ENCODE results near the gene PLEKHH1.

Gene PLEKHH1

DNA sequence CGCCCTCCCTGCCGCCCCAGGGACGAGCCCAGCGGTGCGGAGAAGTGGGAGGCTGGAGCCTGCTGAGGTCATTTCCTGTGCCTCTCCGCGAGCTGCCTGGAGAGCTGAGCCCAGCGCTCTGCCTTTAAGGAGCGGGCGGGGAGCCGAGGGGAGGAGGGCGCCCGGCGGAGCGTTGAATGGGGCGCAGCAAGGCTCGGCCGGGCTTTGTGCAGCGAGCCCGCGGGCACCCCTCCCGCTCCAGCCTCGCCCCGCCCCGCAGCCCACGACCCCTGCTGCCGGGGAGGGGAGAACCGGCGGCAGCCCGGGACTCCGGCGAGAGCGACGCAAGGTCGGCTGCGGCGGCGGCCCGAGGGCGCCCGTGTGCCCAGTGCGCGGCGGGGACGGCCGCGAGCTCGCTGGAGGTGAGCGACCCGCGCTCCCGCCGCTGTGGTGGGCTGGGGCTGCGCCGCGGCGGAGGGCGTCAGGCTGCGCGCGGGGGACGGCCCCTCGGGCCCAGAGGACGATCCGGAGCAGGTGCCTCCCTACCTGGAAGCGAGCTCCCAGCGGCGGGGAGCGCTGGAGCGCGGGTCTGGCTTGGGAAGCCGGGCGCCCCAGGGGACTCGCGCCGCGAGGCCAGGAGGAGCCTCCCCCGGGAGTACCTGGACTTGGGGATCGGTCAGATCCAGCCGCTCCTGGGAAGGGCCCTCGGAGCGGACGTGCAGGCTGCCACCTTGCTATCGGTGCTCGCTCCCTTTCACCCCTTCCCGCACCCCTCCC is at the start of gene PLEKHH1:
PLEKHH1 (plus strand) TSS at position 293 of the 756 bp plus-strand sequence. CDS start 8,578 bp downstream, outside the sequence.
- DNase-seq: peak; percentile 12

- no peak for DNase-seq
Measured at GRCh38 chr14:67483579-67484285, 49.4 kb upstream of the PLEKHH1 start.

DNA sequence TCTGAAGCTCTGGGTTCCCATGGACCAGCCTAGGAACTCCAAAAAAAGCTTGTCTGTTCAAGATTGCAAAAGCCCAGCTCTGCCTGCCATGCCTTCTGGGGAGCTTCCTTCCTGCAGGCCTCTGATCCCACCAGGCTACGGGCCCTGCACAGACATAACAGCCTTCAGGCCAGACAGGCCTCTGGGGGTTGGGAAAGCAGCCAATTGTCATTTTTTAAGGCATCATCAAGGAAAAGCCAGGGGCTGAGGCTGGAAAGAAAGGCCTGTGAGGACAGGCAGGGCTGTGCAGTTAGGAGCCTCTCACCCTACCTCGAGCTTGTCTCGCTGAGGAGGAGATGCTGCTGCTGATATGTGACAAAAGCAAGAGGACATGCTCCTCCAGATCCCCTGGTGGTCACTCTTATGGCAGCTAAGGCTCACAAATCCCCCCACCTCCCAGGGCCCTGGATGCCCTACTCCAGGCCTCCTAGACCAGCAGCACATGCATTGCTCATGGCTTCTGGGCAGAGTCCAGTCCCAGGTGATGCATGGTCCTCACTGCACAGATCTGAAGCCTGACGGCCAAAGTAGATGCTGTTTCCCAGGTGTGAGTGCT is 47.5 kb upstream of the PLEKHH1 start:
- no peak for DNase-seq

- DNase-seq: no peak
Measured at GRCh38 chr14:67486890-67487289, 46.2 kb upstream of the PLEKHH1 start.

DNA sequence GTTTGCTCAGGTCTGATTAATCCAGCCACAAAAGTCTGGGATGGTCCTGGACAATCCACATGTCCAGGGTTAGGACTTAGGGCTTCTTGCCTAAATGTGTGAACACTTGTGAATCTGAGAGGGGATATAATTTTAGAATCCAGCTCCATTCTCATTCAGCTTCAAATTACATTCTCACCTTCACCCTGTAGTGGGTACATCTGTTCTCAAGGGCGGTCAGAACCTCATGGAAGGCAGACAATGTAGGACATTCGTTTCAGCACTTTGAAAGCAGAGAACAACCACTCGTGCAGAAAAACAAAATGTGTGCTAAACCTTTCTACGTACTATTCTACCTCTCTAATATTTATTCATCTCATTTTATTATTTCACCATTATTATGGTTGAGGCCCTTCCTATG is 45.8 kb upstream of the PLEKHH1 start:
- no peak for DNase-seq

DNA sequence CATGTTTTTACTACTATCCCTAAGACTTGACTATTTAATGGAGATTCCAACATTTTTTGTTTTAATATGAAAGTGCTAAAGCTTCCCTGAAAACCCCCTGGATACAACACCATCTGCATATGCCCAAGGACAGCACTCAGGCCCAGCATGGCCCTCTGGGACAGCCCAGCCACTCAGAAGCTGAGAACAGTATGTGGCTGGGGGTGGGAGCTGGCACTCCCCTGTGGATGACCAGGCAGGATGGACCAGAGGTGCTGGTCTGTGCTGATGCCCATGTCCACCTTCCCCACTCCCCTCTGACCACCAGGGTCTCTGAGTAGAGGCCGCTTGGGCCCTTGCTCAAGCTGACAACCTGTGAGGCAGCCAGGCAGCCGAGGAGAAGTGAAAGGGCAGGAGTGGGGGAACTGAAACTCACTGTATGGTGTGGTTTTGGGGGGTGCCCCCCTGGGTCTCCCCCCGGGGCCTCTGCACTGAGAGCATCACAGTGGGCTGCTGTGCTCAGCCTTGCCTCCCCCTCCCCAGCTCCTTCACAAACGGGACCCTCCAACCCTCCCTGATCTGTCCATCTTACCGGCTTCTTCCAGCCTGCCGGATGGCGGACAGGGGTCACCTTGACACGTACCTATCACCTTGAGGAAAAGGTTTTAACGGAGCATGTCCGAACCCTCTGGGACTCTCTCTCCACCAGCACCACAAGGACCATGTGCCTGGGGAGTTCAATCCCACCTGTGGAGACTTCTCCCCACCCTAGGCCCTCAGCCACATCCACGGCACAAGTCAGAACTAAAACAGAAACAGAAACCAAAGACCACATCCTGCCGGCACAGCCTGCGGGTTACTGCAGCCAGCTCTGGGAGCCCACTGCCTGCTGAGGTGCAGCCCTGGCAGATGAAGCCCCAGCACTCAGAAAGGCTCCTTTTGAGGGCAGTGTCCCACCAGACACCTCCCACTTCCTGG is 44.9 kb upstream of the PLEKHH1 start, which contains the start of gene TMEM229B:
TMEM229B (minus strand) TSS at position 785 of the 957 bp plus-strand sequence. CDS start 14,798 bp downstream, outside the sequence.
- no peak for DNase-seq

- no peak for DNase-seq
Measured at GRCh38 chr14:67490196-67490595, 42.9 kb upstream of the PLEKHH1 start.

DNA sequence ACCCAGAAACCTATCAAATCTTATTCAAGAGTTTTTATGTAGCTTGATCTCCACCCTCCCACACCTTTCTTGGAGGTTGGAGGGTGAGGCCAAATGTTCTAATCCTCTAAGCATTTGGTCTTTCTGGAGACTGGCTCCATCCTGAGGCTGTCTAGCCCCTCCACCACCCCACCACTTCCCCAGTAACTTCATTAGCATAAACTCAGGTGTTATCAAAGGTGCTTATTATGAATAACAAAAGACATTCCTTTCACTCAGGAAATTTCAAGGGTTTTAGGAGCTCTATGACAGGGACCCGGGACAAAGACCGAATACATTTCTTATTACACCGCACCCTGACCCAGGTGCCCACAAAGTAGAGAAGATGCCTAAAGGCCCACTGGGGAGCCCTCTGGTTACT is 41.8 kb upstream of the PLEKHH1 start:
- no peak for DNase-seq

- DNase-seq: no peak
Measured at GRCh38 chr14:67491741-67492507, 41.2 kb upstream of the PLEKHH1 start.

GRCh38 chr14:67492538-67492937 is 40.6 kb upstream of the PLEKHH1 start:
- no peak for DNase-seq

DNA sequence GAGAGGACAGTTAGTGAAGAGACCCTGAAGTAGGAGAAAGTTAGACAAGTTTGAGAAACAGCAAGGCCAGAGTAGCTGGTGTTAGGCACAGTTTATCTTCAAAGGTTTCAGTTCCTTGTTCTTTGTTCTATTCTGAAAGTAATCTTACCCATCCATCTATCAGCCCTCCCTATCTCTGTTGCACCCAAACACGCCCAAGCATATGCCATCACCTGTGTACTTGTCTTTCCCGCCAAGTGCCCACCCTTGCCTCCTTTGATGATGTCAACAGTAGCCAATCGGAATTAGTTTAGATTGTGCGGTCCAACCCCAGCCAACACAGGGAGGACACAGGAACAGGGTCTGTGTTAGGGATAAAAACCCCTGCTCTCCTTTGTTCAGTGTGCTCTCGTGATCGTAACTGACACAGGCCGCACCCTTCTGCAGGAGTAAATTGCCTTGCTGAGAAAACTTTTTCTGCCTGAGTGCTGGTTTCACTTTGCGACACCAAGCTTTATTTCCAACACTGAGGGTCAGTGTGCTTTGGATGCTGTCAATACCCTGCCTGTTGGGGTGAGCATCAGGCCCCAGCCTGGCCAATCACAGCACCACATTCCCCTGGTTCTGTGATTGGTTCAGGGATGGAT is 39.9 kb upstream of the PLEKHH1 start:
- no peak for DNase-seq

GRCh38 chr14:67495827-67496226 is 37.3 kb upstream of the PLEKHH1 start:
- no peak for DNase-seq

- no peak for DNase-seq
Measured at GRCh38 chr14:67497216-67497615, 35.9 kb upstream of the PLEKHH1 start.

GRCh38 chr14:67497716-67498115 is 35.4 kb upstream of the PLEKHH1 start:
- DNase-seq: no peak

GRCh38 chr14:67500981-67501380 is 32.1 kb upstream of the PLEKHH1 start:
- no peak for DNase-seq

GRCh38 chr14:67501670-67502069 is 31.4 kb upstream of the PLEKHH1 start:
- no peak for DNase-seq

DNA sequence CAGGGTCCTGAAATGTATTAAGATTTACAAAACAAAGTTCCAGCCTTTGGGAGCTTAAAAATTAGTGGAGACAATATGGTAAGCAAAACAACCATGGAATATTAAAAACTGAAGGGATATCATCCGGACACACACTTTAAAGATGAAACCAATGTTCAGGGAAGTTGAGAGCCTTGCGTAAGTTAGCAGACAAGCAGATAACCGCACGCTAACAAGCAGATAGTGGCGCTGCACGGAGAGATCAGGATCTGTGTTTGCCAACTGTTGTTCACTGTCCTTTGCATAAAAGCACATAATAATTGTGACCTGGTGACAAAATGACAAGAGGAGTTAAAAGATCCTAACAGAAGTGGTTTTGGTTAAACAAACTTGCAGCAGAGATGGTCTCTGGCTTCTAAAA is 30.2 kb upstream of the PLEKHH1 start:
- DNase-seq: no peak

- no peak for DNase-seq
Measured at GRCh38 chr14:67503331-67503730, 29.8 kb upstream of the PLEKHH1 start.

GRCh38 chr14:67505254-67505653 is 27.8 kb upstream of the PLEKHH1 start:
- no peak for DNase-seq

- no peak for DNase-seq
Measured at GRCh38 chr14:67508956-67509355, 24.1 kb upstream of the PLEKHH1 start.

GRCh38 chr14:67510121-67510520 is 23.0 kb upstream of the PLEKHH1 start:
- DNase-seq: no peak

Data from cortex of kidney (tissue), 1 donor.